NT2/D1 (cell line): ENCODE data around the gene HOXB8.

Source experiments
- SUZ12 ChIP-seq: IDR thresholded peaks from 2 replicates; pipeline ENCODE4 v1.6.1; 2011; ENCODE audit not compliant: insufficient read length, insufficient read depth; ENCODE audit errors: extremely low read depth
- YY1 ChIP-seq: IDR thresholded peaks from 2 replicates; pipeline ENCODE4 v1.6.1; 2011; ENCODE audit not compliant: insufficient read length, insufficient read depth
- ZNF274 ChIP-seq: IDR thresholded peaks from 2 replicates; pipeline ENCODE4 v1.6.1; 2011; ENCODE audit warnings: mild to moderate bottlenecking, low read depth, low read length

- TF ChIP-seq YY1 (no peak), ZNF274 (no peak), SUZ12 (no peak)
Observed at GRCh38 chr17:48647963-48648245, 32.8 kb upstream of the HOXB8 start.
